ENCODE data around the gene KNDC1. TPM values are rescaled to one million over a fixed set of nuclear protein-coding genes. Genes with fewer than 3 reads are reported as not detected.
"Not testable (repeated sequence)": the region's sequence is repeated elsewhere in the genome, so short reads cannot be mapped to it uniquely, and the experiment has no call there.

Gene KNDC1
- total RNA-seq, 2 donors from 2014 or later, result 0.05 to 0.36 TPM

- peaks cover 0 to 8% of the 10 kb centered on the region in 2 donors for H3K27me3 Mint-ChIP-seq
- no peaks in the 10 kb centered on the region for H3K9me3 Mint-ChIP-seq
- H3K4me1 Mint-ChIP-seq (ENCODE audit: low read depth in 2 of 2), result no peaks in the 10 kb centered on the region
- no peak overlapping the region for H3K4me3 Mint-ChIP-seq
- H3K36me3 Mint-ChIP-seq, result no peaks in the 10 kb centered on the region
- no peak overlapping the region for H3K27ac Mint-ChIP-seq
- peak; percentile 59 for DNase-seq (ENCODE audit: low spot score)
- peak in 1 of 2 donors; percentile 5 for ATAC-seq
These were observed 7.0 kb downstream of the KNDC1 start for GRCh38 chr10:133166828-133167692.

GRCh38 chr10:133167693-133168616, 7.9 kb downstream of the KNDC1 start:
- no peak overlapping the region for H3K27ac Mint-ChIP-seq
- DNase-seq (ENCODE audit: low spot score) (peak; percentile 60), ATAC-seq (no peak)
- peaks cover 0 to 4% of the 10 kb centered on the region in 2 donors for H3K27me3 Mint-ChIP-seq
- no peaks in the 10 kb centered on the region for H3K9me3 Mint-ChIP-seq
- no peak overlapping the region for H3K4me3 Mint-ChIP-seq
- no peaks in the 10 kb centered on the region for H3K4me1 Mint-ChIP-seq (ENCODE audit: low read depth in 2 of 2)
- no peaks in the 10 kb centered on the region for H3K36me3 Mint-ChIP-seq

- H3K4me3 Mint-ChIP-seq, result no peak overlapping the region
- DNase-seq (ENCODE audit: low spot score), result peak; percentile 37
- H3K4me1 Mint-ChIP-seq (ENCODE audit: low read depth in 2 of 2), result no peaks in the 10 kb centered on the region
- H3K36me3 Mint-ChIP-seq, result no peaks in the 10 kb centered on the region
- no peaks in the 10 kb centered on the region for H3K9me3 Mint-ChIP-seq
- H3K27ac Mint-ChIP-seq, result no peak overlapping the region
- no peak for ATAC-seq
- peaks cover 0 to 7% of the 10 kb centered on the region in 2 donors for H3K27me3 Mint-ChIP-seq
These were observed 8.6 kb downstream of the KNDC1 start for GRCh38 chr10:133168617-133169031.

GRCh38 chr10:133169173-133169947, 9.3 kb downstream of the KNDC1 start:
- DNase-seq (ENCODE audit: low spot score) (peak; percentile 5), ATAC-seq (no peak)
- H3K4me1 Mint-ChIP-seq (ENCODE audit: low read depth in 2 of 2), result no peaks in the 10 kb centered on the region
- H3K27ac Mint-ChIP-seq, result no peak overlapping the region
- H3K9me3 Mint-ChIP-seq, result no peaks in the 10 kb centered on the region
- H3K4me3 Mint-ChIP-seq, result no peak overlapping the region
- no peaks in the 10 kb centered on the region for H3K36me3 Mint-ChIP-seq
- peaks cover 3 to 8% of the 10 kb centered on the region in 2 donors for H3K27me3 Mint-ChIP-seq

- Mint-ChIP-seq H3K4me1 (ENCODE audit: low read depth in 2 of 2) (no peaks in the 10 kb centered on the region), H3K9me3 (peaks cover 4% of the 10 kb centered on the region), H3K36me3 (no peaks in the 10 kb centered on the region), H3K27ac (no peak overlapping the region), H3K4me3 (no peak overlapping the region), H3K27me3 (peaks cover 11 to 12% of the 10 kb centered on the region in 2 donors)
- ATAC-seq (no peak), DNase-seq (ENCODE audit: low spot score) (no peak)
These were observed 10.1 kb downstream of the KNDC1 start for GRCh38 chr10:133170092-133170491.

- Mint-ChIP-seq H3K4me3 (no peak overlapping the region), H3K27ac (no peak overlapping the region), H3K27me3 (peaks cover 12 to 17% of the 10 kb centered on the region in 2 donors), H3K4me1 (ENCODE audit: low read depth in 2 of 2) (peaks cover 9 to 12% of the 10 kb centered on the region in 2 donors), H3K9me3 (peaks cover 16% of the 10 kb centered on the region), H3K36me3 (no peaks in the 10 kb centered on the region)
- DNase-seq (ENCODE audit: low spot score) (no peak), ATAC-seq (no peak)
These were observed 14.0 kb downstream of the KNDC1 start for GRCh38 chr10:133173860-133174640.

- H3K36me3 Mint-ChIP-seq, result no peaks in the 10 kb centered on the region
- H3K27me3 Mint-ChIP-seq, result peaks cover 12 to 17% of the 10 kb centered on the region in 2 donors
- no peak for ATAC-seq
- H3K27ac Mint-ChIP-seq, result no peak overlapping the region
- no peak overlapping the region for H3K4me3 Mint-ChIP-seq
- peaks cover 16% of the 10 kb centered on the region for H3K9me3 Mint-ChIP-seq
- DNase-seq (ENCODE audit: low spot score), result no peak
- H3K4me1 Mint-ChIP-seq (ENCODE audit: low read depth in 2 of 2), result peaks cover 9 to 12% of the 10 kb centered on the region in 2 donors
These were observed 14.8 kb downstream of the KNDC1 start for GRCh38 chr10:133174689-133175263.

GRCh38 chr10:133175624-133176023, 15.6 kb downstream of the KNDC1 start:
- H3K36me3 Mint-ChIP-seq; H3K27ac Mint-ChIP-seq; H3K4me3 Mint-ChIP-seq; ATAC-seq; DNase-seq (ENCODE audit: low spot score): not testable (repeated sequence)
- peaks cover 16% of the 10 kb centered on the region for H3K9me3 Mint-ChIP-seq
- H3K27me3 Mint-ChIP-seq, result peaks cover 12 to 17% of the 10 kb centered on the region in 2 donors
- peaks cover 9 to 12% of the 10 kb centered on the region in 2 donors for H3K4me1 Mint-ChIP-seq (ENCODE audit: low read depth in 2 of 2)

GRCh38 chr10:133176546-133176945, 16.5 kb downstream of the KNDC1 start:
- Mint-ChIP-seq H3K4me1 (ENCODE audit: low read depth in 2 of 2) (peaks cover 9 to 12% of the 10 kb centered on the region in 2 donors), H3K9me3 (peaks cover 16% of the 10 kb centered on the region), H3K36me3 (no peaks in the 10 kb centered on the region), H3K4me3 (no peak overlapping the region), H3K27ac (no peak overlapping the region), H3K27me3 (peaks cover 12 to 17% of the 10 kb centered on the region in 2 donors)
- ATAC-seq (no peak), DNase-seq (ENCODE audit: low spot score) (no peak)

GRCh38 chr10:133177380-133178157, 17.6 kb downstream of the KNDC1 start:
- DNase-seq (ENCODE audit: low spot score) (no peak), ATAC-seq (no peak)
- peaks cover 9 to 17% of the 10 kb centered on the region in 2 donors for H3K27me3 Mint-ChIP-seq
- H3K9me3 Mint-ChIP-seq, result peaks cover 16% of the 10 kb centered on the region
- H3K36me3 Mint-ChIP-seq, result no peaks in the 10 kb centered on the region
- peaks cover 9 to 12% of the 10 kb centered on the region in 2 donors for H3K4me1 Mint-ChIP-seq (ENCODE audit: low read depth in 2 of 2)
- no peak overlapping the region for H3K4me3 Mint-ChIP-seq
- no peak overlapping the region for H3K27ac Mint-ChIP-seq

- Mint-ChIP-seq H3K27me3 (peaks cover 5 to 17% of the 10 kb centered on the region in 2 donors), H3K9me3 (peaks cover 16% of the 10 kb centered on the region), H3K4me3 (no peak overlapping the region), H3K4me1 (ENCODE audit: low read depth in 2 of 2) (peaks cover 9 to 12% of the 10 kb centered on the region in 2 donors), H3K36me3 (no peaks in the 10 kb centered on the region), H3K27ac (no peak overlapping the region)
- no peak for DNase-seq (ENCODE audit: low spot score)
- no peak for ATAC-seq
These were observed 18.5 kb downstream of the KNDC1 start for GRCh38 chr10:133178357-133179127.
